ENCODE measurements around the gene NKD1. TPM values are rescaled to one million over a fixed set of nuclear protein-coding genes. Genes with fewer than 3 reads are reported as not detected.

Gene NKD1
- total RNA-seq, 2 donors from 2014 or later: 1.1 to 3.0 TPM

DNA sequence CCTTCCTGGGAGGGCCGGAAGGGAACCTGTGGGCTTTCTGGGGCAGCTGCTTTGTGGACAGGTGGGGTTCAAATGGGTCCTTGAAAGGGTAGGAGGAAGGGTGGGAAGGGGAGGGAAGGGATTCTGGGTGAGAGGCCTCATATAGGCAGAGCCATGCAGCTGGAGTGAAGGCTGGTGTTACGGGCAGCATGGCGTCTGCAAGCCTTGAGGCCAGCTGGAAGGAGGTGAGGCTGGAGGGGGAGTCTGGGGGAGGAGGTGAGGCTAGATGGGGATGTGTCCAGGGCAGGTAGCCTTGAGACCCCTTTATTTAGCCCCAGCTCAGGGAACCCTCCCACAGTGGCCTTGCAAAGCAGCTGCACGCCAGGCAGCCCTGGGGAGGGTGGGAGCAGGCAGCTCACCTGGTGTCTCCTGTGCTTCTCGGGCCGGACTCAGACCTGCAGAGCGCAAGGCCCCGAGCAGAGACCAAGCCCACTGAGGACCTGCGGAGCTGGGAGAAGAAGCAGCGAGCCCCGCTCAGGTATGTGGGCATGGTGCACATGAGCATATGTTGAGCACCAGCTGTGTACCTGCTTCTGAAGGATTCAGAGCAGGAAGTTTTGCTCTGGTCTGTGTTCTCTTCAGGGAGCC lies 82.3 kb downstream of the NKD1 start:
- H3K4me1 ChIP-seq: peaks cover 0 to 11% of the 10 kb centered on the region in 2 donors
- no peak for DNase-seq (ENCODE audit: low spot score)
- H3K27ac ChIP-seq: no peak overlapping the region
- H3K27me3 ChIP-seq: no peaks in the 10 kb centered on the region
- TF ChIP-seq, protein P1, sequence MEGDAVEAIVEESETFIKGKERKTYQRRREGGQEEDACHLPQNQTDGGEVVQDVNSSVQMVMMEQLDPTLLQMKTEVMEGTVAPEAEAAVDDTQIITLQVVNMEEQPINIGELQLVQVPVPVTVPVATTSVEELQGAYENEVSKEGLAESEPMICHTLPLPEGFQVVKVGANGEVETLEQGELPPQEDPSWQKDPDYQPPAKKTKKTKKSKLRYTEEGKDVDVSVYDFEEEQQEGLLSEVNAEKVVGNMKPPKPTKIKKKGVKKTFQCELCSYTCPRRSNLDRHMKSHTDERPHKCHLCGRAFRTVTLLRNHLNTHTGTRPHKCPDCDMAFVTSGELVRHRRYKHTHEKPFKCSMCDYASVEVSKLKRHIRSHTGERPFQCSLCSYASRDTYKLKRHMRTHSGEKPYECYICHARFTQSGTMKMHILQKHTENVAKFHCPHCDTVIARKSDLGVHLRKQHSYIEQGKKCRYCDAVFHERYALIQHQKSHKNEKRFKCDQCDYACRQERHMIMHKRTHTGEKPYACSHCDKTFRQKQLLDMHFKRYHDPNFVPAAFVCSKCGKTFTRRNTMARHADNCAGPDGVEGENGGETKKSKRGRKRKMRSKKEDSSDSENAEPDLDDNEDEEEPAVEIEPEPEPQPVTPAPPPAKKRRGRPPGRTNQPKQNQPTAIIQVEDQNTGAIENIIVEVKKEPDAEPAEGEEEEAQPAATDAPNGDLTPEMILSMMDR (IDR thresholded peaks at IDR 0.05): no peak
- no peaks in the 10 kb centered on the region for H3K36me3 ChIP-seq
- H3K4me3 ChIP-seq: no peak overlapping the region
- H3K9me3 ChIP-seq: no peaks in the 10 kb centered on the region

DNA sequence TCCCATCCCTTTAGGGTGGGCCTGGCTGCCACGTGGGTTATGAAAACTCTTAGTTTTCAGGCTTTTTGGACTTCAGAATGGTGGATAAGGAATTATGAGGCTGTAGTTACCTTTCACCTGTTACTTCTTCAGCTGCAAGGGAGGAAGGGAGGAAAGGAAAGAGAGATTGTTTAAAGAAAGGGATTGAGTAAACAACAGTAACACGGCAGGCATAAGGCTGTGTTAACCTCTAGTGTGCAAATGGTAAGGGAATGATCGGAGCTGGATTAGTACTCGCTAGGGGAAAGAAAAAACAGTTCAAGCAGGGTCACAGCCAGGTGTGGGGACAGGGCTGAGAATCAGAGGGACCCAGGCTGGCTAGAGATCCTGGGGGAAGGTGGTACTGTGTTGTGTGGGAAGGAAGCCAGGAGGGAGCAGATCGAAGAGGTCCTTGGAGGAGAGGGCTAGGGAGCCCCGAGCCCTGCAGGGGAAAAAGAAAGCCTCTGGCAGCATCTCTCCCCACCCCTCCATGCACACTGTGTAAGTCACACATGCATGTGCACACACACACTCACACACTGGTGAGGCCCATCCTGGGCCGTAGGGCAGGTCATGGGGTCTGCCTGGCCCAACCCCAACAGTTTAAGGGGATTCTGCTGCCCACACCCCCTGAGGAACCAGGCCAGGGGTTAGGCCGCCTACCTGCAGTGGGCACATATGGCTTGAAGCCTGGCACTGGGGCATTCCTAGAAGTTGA lies 83.2 kb downstream of the NKD1 start:
- H3K4me1 ChIP-seq: peaks cover 0 to 11% of the 10 kb centered on the region in 2 donors
- H3K4me3 ChIP-seq: no peak overlapping the region
- H3K27ac ChIP-seq: no peak overlapping the region
- no peaks in the 10 kb centered on the region for H3K9me3 ChIP-seq
- no peaks in the 10 kb centered on the region for H3K36me3 ChIP-seq
- H3K27me3 ChIP-seq: no peaks in the 10 kb centered on the region
- DNase-seq (ENCODE audit: low spot score): no peak
- TF ChIP-seq, protein P1 (IDR thresholded peaks at IDR 0.05): no peak

DNA sequence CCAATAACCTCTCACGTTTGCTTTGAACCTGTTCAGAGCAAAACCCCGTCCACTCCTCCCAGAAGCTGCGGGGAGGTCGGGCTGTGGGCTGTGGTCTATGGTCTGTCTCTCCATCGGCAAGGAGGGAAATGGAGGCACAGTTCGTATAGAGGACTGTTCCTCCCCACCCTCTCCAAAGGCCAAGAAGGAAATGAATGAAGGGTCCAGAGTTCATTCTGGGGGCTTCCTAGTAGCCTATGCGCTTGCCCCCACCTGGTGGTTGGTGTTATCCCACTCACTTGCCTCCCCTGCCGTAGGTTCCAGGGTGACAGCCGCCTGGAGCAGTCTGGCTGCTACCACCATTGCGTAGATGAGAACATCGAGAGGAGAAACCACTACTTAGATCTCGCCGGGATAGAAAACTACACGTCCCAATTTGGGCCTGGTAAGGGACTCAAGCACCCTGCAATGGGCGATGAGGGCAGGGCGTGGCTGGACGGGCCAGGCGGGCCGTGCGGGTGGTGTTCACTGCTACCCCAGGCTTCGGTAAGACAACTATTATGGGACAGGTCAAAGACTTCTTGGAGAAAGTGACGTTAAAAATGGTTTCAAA lies 83.9 kb downstream of the NKD1 start:
- Histone ChIP-seq H3K27ac (no peak overlapping the region), H3K4me3 (no peak overlapping the region), H3K4me1 (peaks cover 0 to 7% of the 10 kb centered on the region in 2 donors), H3K27me3 (no peaks in the 10 kb centered on the region), H3K36me3 (no peaks in the 10 kb centered on the region), H3K9me3 (no peaks in the 10 kb centered on the region)
- no peak for DNase-seq (ENCODE audit: low spot score)
- TF ChIP-seq, protein P1 (IDR thresholded peaks at IDR 0.05): no peak

DNA sequence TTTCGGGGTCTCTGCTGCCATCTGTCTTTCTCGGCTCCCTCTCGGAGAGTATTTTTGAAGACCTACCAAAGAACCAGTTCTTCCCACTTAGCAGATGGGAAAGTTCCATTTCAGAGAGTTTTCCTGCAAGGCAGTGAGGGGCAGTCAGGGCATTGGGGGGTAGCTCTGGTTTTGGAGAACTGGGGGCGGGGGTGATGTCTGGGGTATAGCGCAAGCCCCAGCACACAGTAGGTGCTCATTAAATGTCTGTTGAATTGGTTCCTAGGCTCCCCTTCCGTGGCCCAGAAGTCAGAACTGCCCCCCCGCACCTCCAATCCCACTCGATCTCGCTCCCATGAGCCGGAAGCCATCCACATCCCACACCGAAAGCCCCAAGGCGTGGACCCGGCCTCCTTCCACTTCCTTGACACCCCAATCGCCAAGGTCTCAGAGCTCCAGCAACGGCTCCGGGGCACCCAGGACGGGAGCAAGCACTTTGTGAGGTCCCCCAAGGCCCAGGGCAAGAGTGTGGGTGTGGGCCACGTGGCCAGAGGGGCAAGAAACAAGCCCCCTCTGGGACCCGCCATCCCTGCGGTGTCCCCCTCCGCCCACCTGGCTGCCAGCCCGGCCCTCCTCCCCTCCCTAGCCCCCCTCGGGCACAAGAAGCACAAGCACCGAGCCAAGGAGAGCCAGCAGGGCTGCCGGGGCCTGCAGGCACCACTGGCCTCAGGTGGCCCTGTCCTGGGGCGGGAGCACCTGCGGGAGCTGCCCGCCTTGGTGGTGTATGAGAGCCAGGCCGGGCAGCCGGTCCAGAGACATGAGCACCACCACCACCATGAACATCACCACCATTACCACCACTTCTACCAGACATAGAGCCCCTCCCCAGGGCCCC lies 85.0 kb downstream of the NKD1 start:
- no peak for DNase-seq (ENCODE audit: low spot score)
- Histone ChIP-seq H3K4me1 (no peaks in the 10 kb centered on the region), H3K9me3 (no peaks in the 10 kb centered on the region), H3K27me3 (no peaks in the 10 kb centered on the region), H3K36me3 (no peaks in the 10 kb centered on the region), H3K4me3 (no peak overlapping the region), H3K27ac (no peak overlapping the region)
- TF ChIP-seq, protein P1 (IDR thresholded peaks at IDR 0.05): no peak

DNA sequence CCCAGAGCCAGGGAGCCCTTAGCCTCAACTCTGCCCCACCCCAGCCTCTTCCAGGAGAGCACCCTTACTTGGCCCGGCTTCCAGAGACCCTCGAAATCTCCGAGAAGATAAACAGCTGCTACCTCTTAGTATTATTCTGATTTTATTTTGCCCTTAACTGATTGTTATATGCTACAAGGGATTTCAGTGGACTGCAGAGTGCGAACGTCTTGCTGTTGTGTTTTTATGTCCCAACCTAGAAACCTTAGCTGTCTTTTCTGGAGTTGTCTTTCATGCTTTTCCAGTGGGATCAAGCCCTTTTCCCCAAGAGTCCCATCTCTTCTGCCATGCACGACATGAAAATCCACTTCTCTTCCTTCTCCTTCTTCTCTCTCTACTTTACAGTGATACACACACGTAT lies 85.9 kb downstream of the NKD1 start:
- Histone ChIP-seq H3K4me3 (no peak overlapping the region), H3K27me3 (no peaks in the 10 kb centered on the region), H3K27ac (no peak overlapping the region), H3K36me3 (no peaks in the 10 kb centered on the region), H3K9me3 (no peaks in the 10 kb centered on the region), H3K4me1 (no peaks in the 10 kb centered on the region)
- no peak for DNase-seq (ENCODE audit: low spot score)
- TF ChIP-seq, protein P1 (IDR thresholded peaks at IDR 0.05): no peak

All from right atrium auricular region (tissue), 2 donors.